ENCODE results near the gene STMND1. TPM values are rescaled to one million over a fixed set of nuclear protein-coding genes. Genes with fewer than 3 reads are reported as not detected.

Gene STMND1
- total RNA-seq, 2 donors from 2014 or later = 0.18 TPM; not detected in 1

DNA sequence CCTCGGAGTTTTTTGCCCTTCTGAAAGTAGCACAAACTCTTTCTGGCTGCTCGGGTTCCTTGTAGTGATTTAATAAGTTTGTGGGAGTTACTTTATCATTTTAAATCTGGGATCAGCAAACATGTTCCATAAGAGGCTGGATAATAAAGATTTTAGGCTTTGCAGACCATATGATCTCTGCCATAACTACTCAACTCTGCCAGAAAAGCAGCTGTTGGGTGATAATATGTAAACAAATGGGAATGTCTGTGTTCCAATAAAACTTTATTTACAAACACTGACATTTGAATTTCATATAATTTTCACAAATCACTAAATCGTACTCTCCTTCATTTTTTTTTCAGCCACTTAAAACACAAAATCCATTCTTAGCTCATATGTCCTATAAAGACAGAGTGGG is 3.9 kb upstream of the STMND1 start:
- H3K4me1 ChIP-seq (ENCODE audit: control insufficient read depth, insufficient read depth, low read length) = peaks cover 8% of the 10 kb centered on the region
- H3K4me3 ChIP-seq (ENCODE audit: low read length) = no peak overlapping the region
- no peak overlapping the region for H3K9ac ChIP-seq (ENCODE audit: extremely low read depth, low read length, poor library complexity, severe bottlenecking)
- H3K27me3 ChIP-seq (ENCODE audit: control insufficient read depth, insufficient read depth, low read length, poor library complexity, severe bottlenecking) = peaks cover 29% of the 10 kb centered on the region
- no peaks in the 10 kb centered on the region for H3K9me3 ChIP-seq (ENCODE audit: control insufficient read depth, low read length)
- 89% methylated on average over 3 of the region's 3 CpGs; no CpG with 5 or more reads in 1 of the 2 experiments for WGBS, 2 experiments (ENCODE audit: insufficient coverage in 1 of 2, insufficient read length in 1 of 2)
- Mint-ChIP-seq H3K9me3 (no peaks in the 10 kb centered on the region), H3K27ac (no peak overlapping the region), H3K4me3 (no peak overlapping the region), H3K27me3 (ENCODE audit: insufficient read depth) (peaks cover 39% of the 10 kb centered on the region), H3K4me1 (peaks cover 25% of the 10 kb centered on the region), H3K36me3 (ENCODE audit: low read depth) (no peaks in the 10 kb centered on the region)
- no peak overlapping the region for H3K27ac ChIP-seq (ENCODE audit: low read depth, low read length)
- no peak for DNase-seq
- no peaks in the 10 kb centered on the region for H3K36me3 ChIP-seq (ENCODE audit: control insufficient read depth, insufficient read depth, low read length)
- TF ChIP-seq CTCF (conservative IDR thresholded peaks at IDR 0.05) = no peak

DNA sequence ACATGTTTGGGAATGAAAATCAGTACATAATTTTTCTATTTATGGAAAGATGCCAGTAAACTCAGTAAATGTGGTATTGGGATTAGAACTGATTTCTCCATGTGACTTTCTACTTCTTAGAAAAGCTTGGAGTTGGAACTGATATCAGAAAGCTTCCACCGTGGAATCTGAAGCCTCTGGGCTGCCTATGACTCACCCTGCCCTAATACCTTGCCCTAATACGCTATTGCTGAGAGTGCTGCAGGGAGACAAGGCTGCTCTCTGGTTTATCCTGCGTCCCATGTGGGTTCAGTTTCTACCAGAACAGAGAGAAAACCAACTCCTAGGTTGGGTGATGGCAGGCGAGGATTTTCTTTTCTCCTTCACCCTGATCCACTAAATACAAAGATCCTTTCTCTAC is 3.3 kb upstream of the STMND1 start:
- H3K4me3 Mint-ChIP-seq = no peak overlapping the region
- H3K27me3 Mint-ChIP-seq (ENCODE audit: insufficient read depth) = peaks cover 45% of the 10 kb centered on the region

GRCh38 chr6:17099401-17100059 is 2.3 kb upstream of the STMND1 start:
- no peak for TF ChIP-seq CTCF (conservative IDR thresholded peaks at IDR 0.05)
- no peak overlapping the region for H3K27ac Mint-ChIP-seq
- H3K4me1 Mint-ChIP-seq = peaks cover 25% of the 10 kb centered on the region
- H3K9ac ChIP-seq (ENCODE audit: extremely low read depth, low read length, poor library complexity, severe bottlenecking) = no peak overlapping the region
- H3K4me3 ChIP-seq (ENCODE audit: low read length) = no peak overlapping the region
- no peaks in the 10 kb centered on the region for H3K36me3 ChIP-seq (ENCODE audit: control insufficient read depth, insufficient read depth, low read length)
- no peak overlapping the region for H3K4me3 Mint-ChIP-seq
- no peaks in the 10 kb centered on the region for H3K36me3 Mint-ChIP-seq (ENCODE audit: low read depth)
- peaks cover 8% of the 10 kb centered on the region for H3K4me1 ChIP-seq (ENCODE audit: control insufficient read depth, insufficient read depth, low read length)
- H3K27me3 ChIP-seq (ENCODE audit: control insufficient read depth, insufficient read depth, low read length, poor library complexity, severe bottlenecking) = peaks cover 33% of the 10 kb centered on the region
- WGBS, 2 experiments (ENCODE audit: insufficient coverage in 1 of 2, insufficient read length in 1 of 2) = 76 to 94% methylated on average over 3 to 4 of the region's 5 CpGs
- H3K9me3 ChIP-seq (ENCODE audit: control insufficient read depth, low read length) = no peaks in the 10 kb centered on the region
- H3K27me3 Mint-ChIP-seq (ENCODE audit: insufficient read depth) = peaks cover 49% of the 10 kb centered on the region
- no peak for DNase-seq
- H3K27ac ChIP-seq (ENCODE audit: low read depth, low read length) = no peak overlapping the region
- H3K9me3 Mint-ChIP-seq = no peaks in the 10 kb centered on the region

More for the DNA sequence above, 3.3 kb upstream of the STMND1 start:
- Mint-ChIP-seq H3K27ac (no peak overlapping the region), H3K4me1 (peaks cover 25% of the 10 kb centered on the region), H3K9me3 (no peaks in the 10 kb centered on the region), H3K36me3 (ENCODE audit: low read depth) (no peaks in the 10 kb centered on the region)
- Histone ChIP-seq H3K27me3 (ENCODE audit: control insufficient read depth, insufficient read depth, low read length, poor library complexity, severe bottlenecking) (peaks cover 33% of the 10 kb centered on the region), H3K4me1 (ENCODE audit: control insufficient read depth, insufficient read depth, low read length) (peaks cover 8% of the 10 kb centered on the region), H3K4me3 (ENCODE audit: low read length) (no peak overlapping the region), H3K27ac (ENCODE audit: low read depth, low read length) (no peak overlapping the region), H3K9ac (ENCODE audit: extremely low read depth, low read length, poor library complexity, severe bottlenecking) (peak overlapping the region; percentile 38), H3K9me3 (ENCODE audit: control insufficient read depth, low read length) (no peaks in the 10 kb centered on the region), H3K36me3 (ENCODE audit: control insufficient read depth, insufficient read depth, low read length) (no peaks in the 10 kb centered on the region)
- peak; percentile 57 for DNase-seq
- WGBS, 2 experiments (ENCODE audit: insufficient coverage in 1 of 2, insufficient read length in 1 of 2) = 55 to 80% methylated on average over 1 to 4 of the region's 4 CpGs
- TF ChIP-seq CTCF (conservative IDR thresholded peaks at IDR 0.05) = no peak
